SK-N-SH (cell line): ENCODE results near the gene RBBP9. TPM values are rescaled to one million over a fixed set of nuclear protein-coding genes. Genes with fewer than 3 reads are reported as not detected.

Experiments
- CTCF ChIA-PET: fragments of 300-600, 350-600 bp; formaldehyde crosslinking; extraction: SDS; loops from one replicate; lab custom pipeline; 2021; lab: Yijun Ruan, JAX
- POLR2A ChIA-PET: fragments of 350-600 bp; sonication (Branson Sonifier 250); formaldehyde crosslinking; extraction: SDS; loops from one replicate; lab custom pipeline; 2020; ENCODE audit warnings: antibody characterized with exemption, inconsistent platforms; lab: Yijun Ruan, JAX
- DNase-seq: peaks from one replicate; pipeline ENCODE4 v3.0.0; 2012
- H2AFZ ChIP-seq: fragments of 200-600 bp; sonication (generic); 2 replicates; pipeline ENCODE4 v1.8.1; 2016; ENCODE audit warnings: antibody characterized with exemption, mild to moderate bottlenecking, low read depth
- H3F3A ChIP-seq: fragments of 200-600 bp; sonication (generic); replicated peaks from 2 replicates; pipeline ENCODE3; 2016; ENCODE audit warnings: antibody characterized with exemption, mild to moderate bottlenecking; ENCODE audit not compliant: insufficient read depth
- H3K27ac ChIP-seq, 2 experiments: fragments of 200-500 bp in 1 of 2; fragments of 200-600 bp in 1 of 2; sonication (Bioruptor generic) in 1 of 2; sonication (generic), shearing (Covaris generic) in 1 of 2; 2 replicates each; pipeline versions ENCODE4 v1.5.1 to v1.6.1; 2014 to 2016; ENCODE audit warnings: low read depth in 2 of 2, inconsistent platforms in 1 of 2, low read length in 1 of 2, mild to moderate bottlenecking in 1 of 2, mixed read lengths in 1 of 2
- H3K27me3 ChIP-seq: fragments of 200-600 bp; sonication (generic), shearing (Covaris generic); 2 replicates; pipeline ENCODE4 v1.6.1; 2016; ENCODE audit warnings: mixed run types; ENCODE audit not compliant: insufficient read depth
- H3K36me3 ChIP-seq, 2 experiments: fragments of 200-500 bp in 1 of 2; fragments of 200-600 bp in 1 of 2; sonication (Bioruptor generic) in 1 of 2; sonication (generic) in 1 of 2; replicated peaks in 1 of 2; 2 replicates each; pipeline versions ENCODE3 to v1.5.1; 2014 to 2016; ENCODE audit warnings: low read length in 1 of 2, mild to moderate bottlenecking in 1 of 2; ENCODE audit not compliant: insufficient read depth in 2 of 2, control insufficient read depth in 1 of 2
- H3K4me1 ChIP-seq, 2 experiments: fragments of 200-500 bp in 1 of 2; fragments of 200-600 bp in 1 of 2; sonication (Bioruptor generic) in 1 of 2; sonication (generic), shearing (Covaris generic) in 1 of 2; 2 replicates each; pipeline versions ENCODE4 v1.5.1 to v1.6.1; 2014 to 2016; ENCODE audit warnings: low read depth in 1 of 2, low read length in 1 of 2, mixed run types in 1 of 2; ENCODE audit not compliant: insufficient read depth in 2 of 2, control insufficient read depth in 1 of 2
- H3K4me2 ChIP-seq: fragments of 200-600 bp; sonication (generic), shearing (Covaris generic); 2 replicates; pipeline ENCODE4 v1.6.1; 2017; ENCODE audit warnings: mixed run types
- H3K4me3 ChIP-seq, 2 experiments: fragments of 200-500 bp in 1 of 2; fragments of 200-600 bp in 1 of 2; sonication (Bioruptor generic) in 1 of 2; sonication (generic), shearing (Covaris generic) in 1 of 2; 2 replicates each; pipeline versions ENCODE4 v1.5.1 to v1.8.1; 2014 to 2016; ENCODE audit warnings: low read depth in 2 of 2, inconsistent platforms in 1 of 2, low read length in 1 of 2, mild to moderate bottlenecking in 1 of 2, mixed read lengths in 1 of 2, moderate library complexity in 1 of 2
- H3K79me2 ChIP-seq: fragments of 200-600 bp; sonication (generic); 2 replicates; pipeline ENCODE4 v1.8.1; 2017; ENCODE audit warnings: mild to moderate bottlenecking; ENCODE audit not compliant: insufficient read depth
- H3K9ac ChIP-seq: fragments of 200-600 bp; sonication (generic); 2 replicates; pipeline ENCODE4 v1.6.1; 2017; ENCODE audit warnings: mixed run types
- H3K9me2 ChIP-seq: fragments of 200-600 bp; sonication (generic); 2 replicates; pipeline ENCODE4 v1.6.1; 2017; ENCODE audit warnings: mixed run types
- H3K9me3 ChIP-seq: fragments of 200-600 bp; sonication (generic); 2 replicates; pipeline ENCODE4 v1.6.1; 2017; ENCODE audit warnings: mixed run types, mild to moderate bottlenecking, moderate library complexity
- H4K20me1 ChIP-seq: fragments of 200-600 bp; sonication (generic); 2 replicates; pipeline ENCODE4 v1.6.1; 2017; ENCODE audit warnings: mild to moderate bottlenecking, mixed run types; ENCODE audit not compliant: insufficient read depth
- ELF1 ChIP-seq: IDR thresholded peaks from 2 replicates; pipeline ENCODE4 v1.4.0; 2012
- FOSL2 ChIP-seq: IDR thresholded peaks from 2 replicates; pipeline ENCODE4 v1.4.0; 2012; ENCODE audit warnings: low read depth, mild to moderate bottlenecking, moderate library complexity, borderline replicate concordance
- FOXM1 ChIP-seq: IDR thresholded peaks from 2 replicates; pipeline ENCODE4 v1.4.0; 2012; ENCODE audit warnings: low read depth, mild to moderate bottlenecking
- NFIC ChIP-seq: IDR thresholded peaks from 2 replicates; pipeline ENCODE4 v1.4.0; 2012; ENCODE audit warnings: borderline replicate concordance
- RFX5 ChIP-seq: IDR thresholded peaks from 2 replicates; pipeline ENCODE4 v1.6.1; 2012; ENCODE audit warnings: mild to moderate bottlenecking, improper control_type of control experiment, low read length
- SMC3 ChIP-seq: IDR thresholded peaks from 2 replicates; pipeline ENCODE4 v1.6.1; 2012; ENCODE audit warnings: low read depth, low read length, improper control_type of control experiment
- USF1 ChIP-seq: IDR thresholded peaks from 2 replicates; pipeline ENCODE4 v1.4.0; 2012; ENCODE audit warnings: low read depth, borderline replicate concordance
- YY1 ChIP-seq: IDR thresholded peaks from 2 replicates; pipeline ENCODE4 v1.4.0; 2012; ENCODE audit warnings: low read depth, mild to moderate bottlenecking
- ZBTB33 ChIP-seq: IDR thresholded peaks from 2 replicates; pipeline ENCODE4 v1.4.0; 2012; ENCODE audit warnings: low read depth, borderline replicate concordance
- WGBS: methylation state at CpG from one replicate; pipeline ENCODE4 v1.1.6; 2017; ENCODE audit warnings: low lambda C conversion rate; 5-methylcytosine and 5-hydroxymethylcytosine counted together
- polyA plus RNA-seq, 3 experiments: library from polyadenylated mRNA; depleted of rRNA; stranded (reverse); fragments of >200 nt; gene quantifications; 2 replicates each; pipeline ENCODE4 v1.2.3, GENCODE V29; 2012
- TF ChIP-seq, protein P1 (sequence below): IDR thresholded peaks from 2 replicates; pipeline ENCODE4; 2012

RBBP9 gene
- polyA plus RNA-seq, 1 of the 3 experiments (the other 2 are of a cell fraction): 7.5 TPM

DNA sequence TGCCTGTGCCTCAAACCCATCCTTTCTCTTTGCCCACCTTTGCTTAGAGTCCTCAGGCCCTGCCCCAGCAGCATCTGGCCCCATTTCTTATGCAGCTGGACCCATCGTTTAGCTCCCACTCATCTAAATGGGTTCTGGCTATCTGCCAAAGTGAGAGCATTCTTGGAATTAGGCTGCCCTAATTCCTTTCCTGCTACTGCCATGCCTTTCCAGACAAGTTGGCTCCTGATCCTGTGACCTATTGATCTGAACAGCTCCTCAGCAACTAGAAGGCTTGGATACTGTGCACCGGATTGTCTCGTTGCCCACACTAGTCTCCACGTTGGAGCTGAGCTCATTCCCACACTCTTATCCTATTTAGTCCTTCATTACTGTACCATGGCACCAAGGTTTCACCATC lies 53.1 kb downstream of the RBBP9 start:
- TF ChIP-seq RFX5 (no peak), NFIC (peak; percentile 31; the same call in 1 of the 2 replicates), FOXM1 (no peak), ELF1 (no peak)
- Histone ChIP-seq H3K9ac (no peak overlapping the region), H3K36me3 (peaks cover 0 to 7% of the 10 kb centered on the region in 2 experiments), H3K27me3 (no peaks in the 10 kb centered on the region), H3K79me2 (no peaks in the 10 kb centered on the region), H3K4me2 (no peak overlapping the region), H3F3A (no peaks in the 10 kb centered on the region), H3K9me2 (no peaks in the 10 kb centered on the region), H3K27ac (no peak overlapping the region), H3K4me3 (no peak overlapping the region), H3K4me1 (peaks cover 4 to 7% of the 10 kb centered on the region in 2 experiments; a peak in 2 of 4 replicates), H2AFZ (no peak overlapping the region), H4K20me1 (no peaks in the 10 kb centered on the region), H3K9me3 (no peaks in the 10 kb centered on the region)
- ChIA-PET POLR2A (no interaction called here), CTCF (no interaction called here)
- WGBS: 67% methylated on average over 4 of the region's 4 CpGs
- peak; percentile 13 for DNase-seq

GRCh38 chr20:18440403-18440802 lies 56.6 kb downstream of the RBBP9 start:
- no peak for DNase-seq
- Histone ChIP-seq H3K9me2 (no peaks in the 10 kb centered on the region), H3K36me3 (peaks cover 0 to 4% of the 10 kb centered on the region in 2 experiments), H3K79me2 (no peaks in the 10 kb centered on the region), H3K4me1 (peaks cover 4 to 7% of the 10 kb centered on the region in 2 experiments; a peak in 2 of 4 replicates), H3K27me3 (no peaks in the 10 kb centered on the region), H4K20me1 (no peaks in the 10 kb centered on the region), H3F3A (no peaks in the 10 kb centered on the region), H3K9me3 (no peaks in the 10 kb centered on the region), H3K27ac (no peak overlapping the region), H2AFZ (no peak overlapping the region), H3K4me2 (no peak overlapping the region), H3K4me3 (no peak overlapping the region), H3K9ac (no peak overlapping the region)
- POLR2A ChIA-PET: no interaction called here
- CTCF ChIA-PET: no interaction called here
- WGBS: 78% methylated on average over 1 of the region's 1 CpG
- no peak for TF ChIP-seq FOSL2
- no peak for TF ChIP-seq NFIC
- no peak for TF ChIP-seq YY1
- no peak for TF ChIP-seq SMC3
- TF ChIP-seq, protein P1, sequence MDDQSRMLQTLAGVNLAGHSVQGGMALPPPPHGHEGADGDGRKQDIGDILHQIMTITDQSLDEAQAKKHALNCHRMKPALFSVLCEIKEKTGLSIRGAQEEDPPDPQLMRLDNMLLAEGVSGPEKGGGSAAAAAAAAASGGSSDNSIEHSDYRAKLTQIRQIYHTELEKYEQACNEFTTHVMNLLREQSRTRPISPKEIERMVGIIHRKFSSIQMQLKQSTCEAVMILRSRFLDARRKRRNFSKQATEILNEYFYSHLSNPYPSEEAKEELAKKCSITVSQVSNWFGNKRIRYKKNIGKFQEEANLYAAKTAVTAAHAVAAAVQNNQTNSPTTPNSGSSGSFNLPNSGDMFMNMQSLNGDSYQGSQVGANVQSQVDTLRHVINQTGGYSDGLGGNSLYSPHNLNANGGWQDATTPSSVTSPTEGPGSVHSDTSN: no peak
- TF ChIP-seq USF1: no peak
- no peak for TF ChIP-seq ZBTB33
- TF ChIP-seq ELF1: no peak
- TF ChIP-seq, all 33 proteins: peak for 0
